ENCODE data around the gene AUP1. TPM values are rescaled to one million over a fixed set of nuclear protein-coding genes. Genes with fewer than 3 reads are reported as not detected.
A peak's percentile ranks its signal among the peaks of the same experiment; 100 is the strongest.

The AUP1 gene
- total and polyA plus RNA-seq, 2 of the 8 experiments (the other 6 are each of a cell fraction or from before 2014, with no cell fraction given): 83.4 to 121 TPM

DNA sequence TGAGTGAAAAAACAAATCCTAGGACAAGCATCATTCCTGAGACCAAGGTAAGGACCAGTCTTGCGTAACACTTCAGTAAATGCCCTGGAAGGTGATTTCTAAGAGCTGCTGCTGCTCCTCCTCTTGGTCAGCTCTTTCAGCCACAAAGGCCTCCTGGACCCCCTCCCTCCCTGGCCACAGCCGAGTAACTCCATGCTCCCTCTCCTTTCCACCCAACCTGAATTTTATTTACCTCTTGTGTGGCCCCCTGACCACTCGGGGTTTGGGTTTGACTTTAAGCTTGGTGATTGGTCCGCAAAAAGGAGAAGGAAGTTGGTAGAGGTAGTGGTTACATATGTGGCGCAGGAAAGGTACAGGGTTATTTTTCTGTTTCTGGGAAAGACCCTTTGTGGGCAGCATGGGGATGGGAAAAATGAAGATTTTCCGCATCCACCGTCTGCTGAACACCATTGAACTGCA is 9.4 kb upstream of the AUP1 start:
- Histone ChIP-seq H3K14ac (ENCODE audit: insufficient read length) (no peak overlapping the region), H3K9ac (replicated peaks in 1 of 4; ENCODE audit: extremely low read depth in 1 of 4, low read depth in 3 of 4, low read length in 3 of 4) (no peak overlapping the region), H2BK20ac (ENCODE audit: low read length) (no peak overlapping the region), H4K20me1 (replicated peaks in 1 of 2; ENCODE audit: control insufficient read depth in 1 of 2, insufficient read depth in 2 of 2, low read length in 2 of 2) (peaks cover 3 to 7% of the 10 kb centered on the region in 2 experiments), H3K56ac (replicated peaks; ENCODE audit: insufficient read length, low read depth, low read length) (no peak overlapping the region), H3K79me1 (ENCODE audit: low read depth, low read length) (no peaks in the 10 kb centered on the region), H2BK15ac (ENCODE audit: low read length) (no peak overlapping the region), H3K79me2 (ENCODE audit: control insufficient read depth in 1 of 2, insufficient read depth in 2 of 2, low read length in 2 of 2) (no peaks in the 10 kb centered on the region), H3K23me2 (ENCODE audit: low read depth, low read length) (no peaks in the 10 kb centered on the region; the same call in 1 of the 2 replicates), H3K23ac (ENCODE audit: insufficient read length) (no peak overlapping the region), H2AK5ac (ENCODE audit: low read depth, low read length) (no peak overlapping the region), H2BK12ac (ENCODE audit: low read depth, low read length) (no peak overlapping the region), H2AFZ (ENCODE audit: low read length) (no peak overlapping the region), H2BK120ac (replicated peaks; ENCODE audit: low read depth, low read length) (no peak overlapping the region), H4K8ac (ENCODE audit: extremely low read depth, insufficient read depth, low read length) (no peak overlapping the region), H3K9me3 (ENCODE audit: insufficient read depth in 2 of 2, low read depth in 1 of 2, low read length in 1 of 2) (no peaks in the 10 kb centered on the region), H3K4ac (replicated peaks; ENCODE audit: insufficient read length, low read depth, low read length) (no peak overlapping the region), H3K36me3 (ENCODE audit: control insufficient read depth in 2 of 4, insufficient read depth in 4 of 4, low read length in 3 of 4) (peaks cover 0 to 4% (median 1%) of the 10 kb centered on the region in 4 experiments; a peak in 3 of 8 replicates), H3K4me2 (ENCODE audit: insufficient read depth in 1 of 2, low read depth in 2 of 2, low read length in 2 of 2) (no peak overlapping the region), H4K91ac (replicated peaks; ENCODE audit: insufficient read length, low read length) (no peak overlapping the region), H2BK5ac (ENCODE audit: low read depth, low read length) (no peak overlapping the region), H3K27me3 (replicated peaks in 1 of 4; ENCODE audit: control insufficient read depth in 3 of 4, extremely low read depth in 1 of 4, insufficient read depth in 3 of 4, low read length in 3 of 4) (no peaks in the 10 kb centered on the region; a peak in 1 of 7 replicates), H3K4me1 (replicated peaks in 1 of 4; ENCODE audit: control insufficient read depth in 3 of 4, insufficient read depth in 4 of 4, low read length in 3 of 4) (no peaks in the 10 kb centered on the region; a peak in 1 of 7 replicates), H3K27ac (ENCODE audit: low read depth, low read length) (no peak overlapping the region), H3K18ac (ENCODE audit: extremely low read depth, low read length) (no peak overlapping the region), H4K5ac (ENCODE audit: insufficient read length, low read depth, low read length) (no peak overlapping the region), H3K4me3 (ENCODE audit: extremely low read depth in 1 of 4, insufficient read depth in 2 of 4, low read depth in 3 of 4, low read length in 4 of 4) (no peak overlapping the region)
- TF ChIP-seq POLR2AphosphoS5 (IDR thresholded peaks at IDR 0.05; ENCODE audit: low read depth, low read length) (no peak), CEBPB (IDR thresholded peaks at IDR 0.05; ENCODE audit: low read depth, low read length) (peak; percentile 90)
- POLR2A ChIA-PET (ENCODE audit: partially characterized antibody): interaction anchor here (1.0 to 2.9 kb wide), 8 partner anchors 9 to 117 kb away, joined by 3 to 19 read pairs (median 4); partner anchors contain the start of genes AUP1, C2orf81, CCDC142 and HTRA2
- CTCF ChIA-PET (ENCODE audit: partially characterized antibody): interaction anchor here (1.0 to 1.7 kb wide), 5 partner anchors 9 to 63 kb away, joined by 3 to 4 read pairs (median 3); partner anchors contain the start of genes AUP1 and HTRA2
- 90% methylated on average over 7 of the region's 7 CpGs; no CpG with 5 or more reads in 1 of the 2 experiments for WGBS, 2 experiments (ENCODE audit: extremely low coverage in 1 of 2, insufficient coverage in 1 of 2, insufficient read length in 1 of 2, insufficient replicate concordance in 2 of 2, low coverage in 1 of 2, low lambda C conversion rate in 2 of 2, missing lambda C conversion rate in 1 of 2)
- FAIRE-seq: no peak
- no peak for DNase-seq (ENCODE audit: low read depth in 1 of 2, low spot score in 2 of 2)
